ENCODE results near the gene HNRNPUL2. TPM values are rescaled to one million over a fixed set of nuclear protein-coding genes. Genes with fewer than 3 reads are reported as not detected.
"Not testable (repeated sequence)": the region's sequence is repeated elsewhere in the genome, so short reads cannot be mapped to it uniquely, and the experiment has no call there.

HNRNPUL2 gene
- total and polyA plus RNA-seq, 2 donors (not counting 3 experiments of a cell fraction or from before 2014, with no cell fraction given) = 18.3 to 56.2 TPM

DNA sequence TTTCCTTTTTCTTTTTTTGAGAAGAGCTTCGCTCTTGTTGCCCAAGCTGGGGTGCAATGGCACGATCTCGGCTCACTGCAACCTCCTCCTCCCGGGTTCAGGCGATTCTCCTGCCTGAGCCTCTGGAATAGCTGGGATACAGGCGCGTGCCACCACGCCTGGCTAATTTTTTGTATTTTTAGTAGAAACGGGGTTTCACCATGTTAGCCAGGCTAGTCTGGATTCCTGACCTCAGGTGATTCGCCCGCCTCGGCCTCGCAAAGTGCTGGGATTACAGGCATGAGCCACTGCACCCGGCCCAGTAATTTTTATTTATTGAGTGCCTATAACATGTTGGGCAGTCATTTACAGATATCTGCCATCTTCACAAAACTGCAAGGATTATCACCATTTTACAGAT lies 2.8 kb upstream of the HNRNPUL2 start:
- Histone ChIP-seq H3K4me2 (ENCODE audit: insufficient read depth, low read length) (peak overlapping the region; percentile 85), H3K4me3 (replicated peaks in 1 of 3; ENCODE audit: insufficient read depth in 1 of 3, low read depth in 1 of 3, low read length in 3 of 3) (peak overlapping the region in 1 of 3 experiments; percentile 94), H3K79me2 (ENCODE audit: control insufficient read depth, insufficient read depth, low read length) (peaks cover 54% of the 10 kb centered on the region)
- H2AFZ ChIP-seq (ENCODE audit: low read depth, low read length); H3K9me1 ChIP-seq (replicated peaks; ENCODE audit: control insufficient read depth, extremely low read depth, insufficient read depth, low read length); H3K4me1 ChIP-seq (ENCODE audit: control insufficient read depth, extremely low read depth, insufficient read depth, low read length); dilution Hi-C loops (cut with MboI; ENCODE audit: extremely low pct_ligation_motif_present, low sequenced_read_pairs); H3K27ac ChIP-seq (ENCODE audit: insufficient read depth, low read depth, low read length); H3K36me3 ChIP-seq (ENCODE audit: control insufficient read depth in 2 of 2, extremely low read depth in 1 of 2, insufficient read depth in 2 of 2, low read length in 2 of 2); DNase-seq (ENCODE audit: low read depth, low spot score); H4K20me1 ChIP-seq (replicated peaks; ENCODE audit: control insufficient read depth, extremely low read depth, insufficient read depth, low read length); intact Hi-C loops (cut with micrococcal nuclease); FAIRE-seq; H3K27me3 ChIP-seq (ENCODE audit: control insufficient read depth in 2 of 2, insufficient read depth in 2 of 2, low read length in 2 of 2); H3K9ac ChIP-seq (replicated peaks; ENCODE audit: extremely low read depth, insufficient read depth, low read length); BruUV-seq (replicated peaks); H3K9me3 ChIP-seq (replicated peaks; ENCODE audit: control insufficient read depth, insufficient read depth, low read length): not testable (repeated sequence)
- ChIA-PET CTCF (interaction anchor here (1.3 to 4.5 kb wide), 3 partner anchors 23 to 56 kb away, joined by 3 to 39 read pairs (median 8); partner anchors contain the start of genes TMEM179B and ZBTB3), POLR2A (interaction anchor here (0.6 to 1.5 kb wide), 3 partner anchors 29 to 125 kb away, joined by 4 to 8 read pairs (median 7); no protein-coding TSS in a partner anchor)

DNA sequence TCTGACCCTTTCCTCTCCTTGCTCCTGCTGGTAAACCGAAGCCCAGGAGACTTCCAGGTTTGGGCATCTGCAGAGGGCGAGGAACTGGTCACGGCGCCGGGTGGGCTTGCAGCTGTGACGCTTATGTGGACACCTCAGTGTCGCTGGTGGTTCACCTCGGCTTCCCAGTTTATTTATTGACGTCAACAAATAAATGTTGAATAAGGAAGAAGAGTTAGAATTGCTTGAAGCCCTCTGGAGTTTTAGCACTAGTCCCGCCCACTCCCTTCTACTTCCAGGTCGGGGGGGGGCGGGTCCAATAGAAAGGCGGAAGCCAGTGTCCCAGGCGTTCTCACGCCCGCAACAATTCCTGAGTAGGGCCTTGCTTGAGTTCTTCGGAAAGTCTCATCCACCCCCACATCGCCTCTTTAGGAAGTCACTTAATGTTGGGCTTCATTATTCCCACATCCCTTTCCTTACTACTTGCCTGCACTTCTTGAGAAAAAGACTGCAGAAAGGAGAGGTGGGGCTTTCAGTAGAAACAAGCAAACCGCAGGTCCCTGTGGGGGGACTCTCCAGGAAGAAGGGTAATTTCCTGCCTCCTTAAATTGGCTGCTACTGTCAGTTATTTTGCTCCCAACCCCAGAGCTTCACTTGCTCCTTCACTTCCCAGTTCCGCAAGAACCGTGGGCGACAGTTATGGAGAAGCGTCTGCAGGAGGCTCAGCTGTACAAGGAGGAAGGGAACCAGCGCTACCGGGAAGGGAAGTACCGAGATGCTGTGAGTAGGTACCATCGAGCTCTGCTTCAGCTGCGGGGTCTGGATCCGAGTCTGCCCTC lies 1.1 kb upstream of the HNRNPUL2 start, which contains the start of gene TTC9C:
Gene TTC9C, plus strand, starts transcription at position 316 of the 818 bp plus-strand sequence. Its CDS starts 363 bp downstream, at position 679.
- TF ChIP-seq POLR2A (IDR thresholded peaks at IDR 0.05; ENCODE audit: low read depth, low read length) (peak; percentile 70), CTCF (IDR thresholded peaks at IDR 0.05; ENCODE audit: extremely low read depth in 1 of 2, insufficient read depth in 1 of 2, low read depth in 1 of 2, low read length in 2 of 2) (no peak), FOS (IDR thresholded peaks at IDR 0.05; ENCODE audit: borderline replicate concordance, insufficient read depth, low read length) (no peak), MAX (IDR thresholded peaks at IDR 0.05; ENCODE audit: insufficient read depth, insufficient read length) (no peak), EZH2 (IDR thresholded peaks at IDR 0.05; ENCODE audit: borderline replicate concordance, low read depth, low read length, severe bottlenecking) (no peak), GATA2 (IDR thresholded peaks at IDR 0.05; ENCODE audit: insufficient read depth, insufficient read length, low read depth, low read length) (no peak), JUN (IDR thresholded peaks at IDR 0.05; ENCODE audit: borderline replicate concordance, insufficient read depth, insufficient read length, low read depth) (no peak), POLR2AphosphoS5 (IDR thresholded peaks at IDR 0.05; ENCODE audit: insufficient read depth, low read depth, low read length) (peak; percentile 45), MYC (IDR thresholded peaks at IDR 0.05; ENCODE audit: low read depth, low read length) (no peak)
- peaks cover 0 to 14% of the 10 kb centered on the region in 2 experiments for H3K36me3 ChIP-seq (ENCODE audit: control insufficient read depth in 2 of 2, extremely low read depth in 1 of 2, insufficient read depth in 2 of 2, low read length in 2 of 2)
- CTCF ChIA-PET = interaction anchor here (1.0 to 4.5 kb wide), 6 partner anchors 13 to 153 kb away, joined by 3 to 39 read pairs (median 7); partner anchors contain the start of genes SLC3A2, TAF6L, TMEM179B and ZBTB3
- FAIRE-seq (peak; percentile 55), DNase-seq (ENCODE audit: low read depth, low spot score) (peak; percentile 88)
- H3K27ac ChIP-seq (ENCODE audit: insufficient read depth, low read depth, low read length) = peak within 1 kb of the TSS; percentile 67
- H3K9me1 ChIP-seq (replicated peaks; ENCODE audit: control insufficient read depth, extremely low read depth, insufficient read depth, low read length) = no peaks in the 10 kb centered on the region
- peaks cover 71% of the 10 kb centered on the region for H3K79me2 ChIP-seq (ENCODE audit: control insufficient read depth, insufficient read depth, low read length)
- peak within 1 kb of the TSS; percentile 93 for H3K4me2 ChIP-seq (ENCODE audit: insufficient read depth, low read length)
- no peaks in the 10 kb centered on the region for H4K20me1 ChIP-seq (replicated peaks; ENCODE audit: control insufficient read depth, extremely low read depth, insufficient read depth, low read length)
- BruUV-seq (replicated peaks) = TSS peak; percentile 71
- POLR2A ChIA-PET = interaction anchor here (1.0 to 3.2 kb wide), 6 partner anchors 33 to 153 kb away, joined by 3 to 25 read pairs (median 6); partner anchors contain the start of genes C11orf98, CSKMT, POLR2G and SLC3A2
- H3K9me3 ChIP-seq (replicated peaks; ENCODE audit: control insufficient read depth, insufficient read depth, low read length) = no peaks in the 10 kb centered on the region
- peak within 1 kb of the TSS; percentile 86 for H2AFZ ChIP-seq (ENCODE audit: low read depth, low read length)
- peak within 1 kb of the TSS; percentile 71 to 99 (median 94) for H3K4me3 ChIP-seq (replicated peaks in 1 of 3; ENCODE audit: insufficient read depth in 1 of 3, low read depth in 1 of 3, low read length in 3 of 3)
- no peaks in the 10 kb centered on the region for H3K27me3 ChIP-seq (ENCODE audit: control insufficient read depth in 2 of 2, insufficient read depth in 2 of 2, low read length in 2 of 2)
- intact Hi-C loops (cut with micrococcal nuclease) = loop anchor here (1.0 to 5.0 kb wide), 5 partner anchors 25 to 154 kb away; partner anchors contain the start of genes POLR2G and SLC3A2
- dilution Hi-C loops (cut with MboI; ENCODE audit: extremely low pct_ligation_motif_present, low sequenced_read_pairs) = no loop called here
- H3K4me1 ChIP-seq (ENCODE audit: control insufficient read depth, extremely low read depth, insufficient read depth, low read length) = peaks cover 15% of the 10 kb centered on the region
- peak within 1 kb of the TSS; percentile 82 for H3K9ac ChIP-seq (replicated peaks; ENCODE audit: extremely low read depth, insufficient read depth, low read length)
